ENCODE data around the gene MISP. TPM values are rescaled to one million over a fixed set of nuclear protein-coding genes. Genes with fewer than 3 reads are reported as not detected.
A peak's percentile ranks its signal among the peaks of the same experiment; 100 is the strongest.

The MISP gene
- polyA plus RNA-seq, 3 donors from 2014 or later, result not detected

DNA sequence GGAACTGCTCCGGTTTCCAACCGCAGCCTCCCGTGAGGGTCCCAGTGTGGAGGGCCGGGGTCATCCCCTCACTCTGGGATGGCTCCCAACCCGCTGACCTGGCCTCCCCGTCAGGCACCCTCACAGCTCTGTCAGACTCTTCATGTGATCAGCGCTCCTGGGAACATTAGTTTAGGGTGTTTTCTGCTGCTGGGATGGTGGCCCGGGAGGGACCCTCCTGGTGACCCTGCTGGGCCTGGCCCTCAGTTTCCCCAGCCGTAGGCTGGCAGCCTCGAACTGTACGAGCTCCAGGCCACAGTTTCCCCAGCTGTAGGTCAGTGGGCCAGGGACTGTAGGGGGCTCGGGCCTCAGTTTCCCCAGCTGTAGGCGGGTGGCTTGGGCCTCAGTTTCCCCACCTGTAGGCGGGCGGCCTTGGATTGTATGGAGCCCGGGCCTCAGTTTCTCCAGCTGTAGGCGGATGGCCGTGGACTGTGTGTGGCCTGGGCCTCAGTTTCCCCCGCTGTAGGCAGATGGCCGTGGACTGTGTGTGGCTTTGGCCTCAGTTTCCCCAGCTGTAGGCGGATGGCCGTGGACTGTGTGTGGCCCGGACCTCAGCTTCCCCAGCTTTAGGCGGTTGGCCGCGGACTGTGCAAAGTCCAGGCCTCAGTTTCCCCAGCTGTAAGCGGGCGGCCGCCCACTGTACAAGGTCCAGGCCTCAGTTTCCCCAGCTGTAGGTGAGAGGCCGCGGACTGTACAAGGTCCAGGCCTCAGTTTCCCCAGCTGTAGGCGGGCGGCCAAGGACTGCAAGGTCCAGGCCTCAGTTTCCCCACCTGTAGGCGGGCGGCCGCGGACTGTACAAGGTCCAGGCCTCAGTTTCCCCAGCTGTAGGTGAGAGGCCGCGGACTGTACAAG is 45.0 kb downstream of the MISP start:
- DNase-seq, result no peak
- peak overlapping the region in 1 of 5 donors; percentile 17 for H3K4me3 Mint-ChIP-seq
- H3K36me3 Mint-ChIP-seq, result peaks cover 0 to 3% (median 0%) of the 10 kb centered on the region in 3 donors
- peaks cover 26 to 29% of the 10 kb centered on the region in 2 donors for H3K4me1 Mint-ChIP-seq
- H3K27me3 Mint-ChIP-seq (ENCODE audit: low read depth in 3 of 3), result peaks cover 10 to 23% (median 22%) of the 10 kb centered on the region in 3 donors
- no peaks in the 10 kb centered on the region for H3K9me3 Mint-ChIP-seq
- H3K27ac Mint-ChIP-seq, result no peak overlapping the region

DNA sequence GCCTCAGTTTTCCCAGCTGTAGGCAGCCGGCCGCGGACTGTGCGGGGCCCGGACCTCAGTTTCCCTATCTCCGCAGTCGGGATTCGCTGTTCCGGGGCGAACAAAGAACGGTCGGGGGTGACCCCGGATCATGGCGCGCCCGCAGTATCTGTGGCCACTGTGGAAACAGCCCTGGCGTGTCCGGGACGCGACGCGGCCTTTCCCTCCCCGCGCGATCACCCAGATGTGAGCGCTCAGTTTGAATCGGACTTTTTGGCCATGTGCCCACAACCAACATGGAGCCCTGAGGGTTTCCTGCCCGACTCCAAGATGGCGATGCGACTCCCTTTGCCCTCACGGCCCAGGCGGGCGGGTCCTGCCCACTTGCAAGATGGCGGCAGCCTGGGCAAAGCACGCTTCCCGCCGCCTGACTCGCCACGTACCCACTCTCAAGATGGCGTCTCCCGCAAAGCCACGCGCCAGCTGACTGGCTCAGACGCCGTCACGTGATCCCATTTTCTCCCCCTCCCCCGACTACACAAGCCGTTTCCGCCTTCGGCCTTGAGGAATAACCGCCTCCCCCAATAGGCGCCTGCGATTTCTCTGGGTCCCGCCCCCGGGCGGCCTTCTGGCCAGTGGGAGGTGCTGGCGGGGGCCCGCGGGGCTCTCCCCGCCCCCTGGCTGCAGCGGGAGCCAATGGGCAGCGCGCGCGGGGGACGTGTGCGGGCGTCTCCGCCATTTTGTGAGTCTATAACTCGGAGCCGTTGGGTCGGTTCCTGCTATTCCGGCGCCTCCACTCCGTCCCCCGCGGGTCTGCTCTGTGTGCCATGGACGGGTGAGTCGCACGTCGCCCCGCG is 46.0 kb downstream of the MISP start, which contains the start of gene PTBP1:
Gene PTBP1, plus strand, starts transcription at position 761 of the 836 bp plus-strand sequence. Its CDS starts 46 bp downstream, at position 807.
- Mint-ChIP-seq H3K4me3 (peak within 1 kb of the TSS; percentile 91 to 97 (median 95)), H3K36me3 (peaks cover 0 to 3% (median 0%) of the 10 kb centered on the region in 3 donors), H3K27me3 (ENCODE audit: low read depth in 3 of 3) (peaks cover 10 to 26% (median 25%) of the 10 kb centered on the region in 3 donors), H3K27ac (peak within 1 kb of the TSS; percentile 79 to 93 (median 90)), H3K9me3 (no peaks in the 10 kb centered on the region), H3K4me1 (peaks cover 34 to 39% of the 10 kb centered on the region in 2 donors)
- DNase-seq, result peak; percentile 100

DNA sequence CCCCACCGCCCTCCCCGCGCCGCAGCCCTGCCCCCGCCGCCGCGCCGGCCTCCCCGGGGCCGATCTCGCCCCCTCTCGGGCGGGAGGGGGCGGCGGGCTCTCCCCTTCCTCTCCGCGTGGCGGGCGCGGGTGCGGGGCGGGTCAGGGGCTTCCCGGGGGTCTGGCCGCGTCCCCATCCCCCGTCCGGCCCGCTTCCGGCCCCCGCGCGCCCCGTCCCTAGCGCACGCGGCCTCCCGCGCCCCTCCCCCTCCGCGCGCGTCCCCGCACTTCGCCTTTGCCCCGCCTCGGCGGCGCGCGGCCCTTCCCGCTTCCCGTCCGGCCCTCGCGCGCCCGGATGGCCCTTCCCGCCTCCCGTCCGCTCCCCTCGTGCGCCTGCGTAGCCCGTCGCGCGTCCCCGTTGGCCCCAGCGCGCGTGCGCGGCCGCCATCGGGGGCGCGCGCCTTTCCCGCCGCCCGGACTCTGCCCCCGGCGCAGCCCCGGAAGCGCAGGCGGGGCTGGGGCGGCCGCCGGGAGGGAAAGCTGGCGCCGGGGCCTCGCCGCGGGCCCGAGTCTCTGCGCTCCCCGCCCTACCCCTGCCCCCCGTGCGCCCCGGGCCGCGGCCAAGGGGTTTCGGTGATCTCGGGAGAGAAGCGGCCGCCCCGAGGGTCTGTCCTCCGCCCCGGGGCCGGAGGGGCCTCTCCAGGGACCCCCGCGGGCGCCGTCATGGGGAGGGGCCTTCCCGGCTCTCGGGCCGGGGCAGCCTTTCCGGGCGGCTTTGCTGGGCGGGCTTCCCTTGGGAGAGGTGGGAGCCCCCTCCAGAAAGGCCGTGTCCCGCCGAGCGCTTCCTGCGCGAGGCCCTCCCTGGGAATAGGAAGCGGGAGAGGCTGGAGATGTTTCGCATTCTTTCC is 46.9 kb downstream of the MISP start:
- Mint-ChIP-seq H3K9me3 (no peaks in the 10 kb centered on the region), H3K36me3 (peaks cover 0 to 3% (median 0%) of the 10 kb centered on the region in 3 donors), H3K27me3 (ENCODE audit: low read depth in 3 of 3) (peaks cover 15 to 28% (median 27%) of the 10 kb centered on the region in 3 donors)

DNA sequence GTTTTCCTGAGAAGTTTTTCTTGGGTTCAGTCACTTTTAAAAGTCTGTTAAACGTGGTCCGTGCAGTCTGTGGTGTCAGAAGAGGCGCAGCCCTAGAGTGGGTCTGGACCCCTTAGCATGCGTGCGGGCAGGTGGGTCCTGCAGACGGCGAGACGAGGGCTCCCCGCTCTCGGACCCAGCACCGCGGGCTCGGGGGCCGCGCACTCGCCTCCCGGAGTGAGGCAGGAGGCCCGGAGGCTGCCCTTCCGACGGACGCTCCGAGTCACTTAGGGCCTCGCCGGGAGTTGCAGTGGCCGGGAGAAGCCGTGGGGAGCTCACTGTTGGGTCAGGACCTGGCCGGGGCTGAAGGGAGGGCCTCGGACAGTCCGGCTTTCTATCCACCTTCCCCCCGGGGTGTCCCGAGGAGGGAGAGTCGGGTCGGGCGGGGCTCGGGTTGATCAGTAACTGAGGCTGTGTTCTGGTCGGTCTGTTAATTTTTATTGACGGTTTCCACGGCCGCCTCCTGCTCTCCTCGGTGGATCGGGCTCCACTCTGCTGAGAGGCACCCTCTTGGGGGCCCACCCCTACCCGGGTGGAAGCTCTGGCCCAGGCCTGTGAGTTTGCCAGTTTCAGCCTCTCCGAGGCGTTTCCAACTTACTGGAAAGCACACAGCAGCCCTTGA is 47.6 kb downstream of the MISP start:
- Mint-ChIP-seq H3K9me3 (no peaks in the 10 kb centered on the region), H3K4me3 (peak overlapping the region; percentile 88 to 92 (median 89)), H3K4me1 (peaks cover 46 to 54% of the 10 kb centered on the region in 2 donors), H3K27me3 (ENCODE audit: low read depth in 3 of 3) (peaks cover 17 to 29% (median 29%) of the 10 kb centered on the region in 3 donors), H3K36me3 (peaks cover 0 to 4% (median 0%) of the 10 kb centered on the region in 3 donors), H3K27ac (peak overlapping the region; percentile 79 to 93 (median 90))
- DNase-seq, result no peak

More for the DNA sequence above, 46.9 kb downstream of the MISP start:
- peak overlapping the region; percentile 79 to 93 (median 84) for H3K27ac Mint-ChIP-seq
- peak overlapping the region; percentile 90 to 95 (median 92) for H3K4me3 Mint-ChIP-seq
- DNase-seq, result peak; percentile 87 to 92 (median 91)
- peaks cover 43 to 47% of the 10 kb centered on the region in 2 donors for H3K4me1 Mint-ChIP-seq

DNA sequence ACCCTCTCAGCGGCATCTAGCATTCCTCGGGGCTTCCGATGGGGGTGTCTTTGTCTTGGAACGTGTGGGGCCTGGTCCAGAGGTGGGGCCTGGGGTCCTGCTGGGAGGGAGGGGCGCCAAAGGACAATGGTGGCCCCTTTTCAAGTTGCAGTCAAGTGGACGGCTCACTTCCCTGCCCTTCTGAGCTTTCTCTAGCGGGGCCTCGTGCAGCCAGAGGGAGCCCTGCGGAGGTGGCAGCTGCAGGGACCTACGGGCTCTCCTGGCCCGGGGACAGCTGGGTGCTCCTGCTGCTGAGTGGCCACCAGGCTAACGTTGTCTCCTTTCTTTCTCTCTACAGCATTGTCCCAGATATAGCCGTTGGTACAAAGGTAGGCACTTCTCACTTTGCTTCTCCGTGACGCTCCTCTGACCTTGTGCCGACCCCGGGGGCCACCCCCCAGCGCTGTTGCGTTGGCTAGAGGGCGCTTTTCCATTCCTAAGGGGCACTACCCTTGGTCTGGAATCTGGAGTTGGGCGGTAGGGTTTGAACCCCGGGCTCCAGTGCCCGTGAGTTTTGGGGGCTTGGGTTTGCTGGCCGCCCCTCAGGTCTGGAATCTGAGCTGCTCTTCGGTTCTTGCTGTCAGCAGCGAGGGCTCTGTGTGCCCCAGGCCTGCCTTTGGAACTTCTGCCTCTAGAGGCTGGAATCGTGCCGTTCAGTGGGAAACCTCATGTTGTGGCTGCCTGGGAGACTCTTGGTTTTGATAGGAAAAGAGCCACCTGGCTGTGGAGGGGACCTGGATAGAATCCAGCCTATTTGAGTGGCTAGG is 48.4 kb downstream of the MISP start:
- Mint-ChIP-seq H3K4me3 (peak overlapping the region; percentile 85 to 92 (median 89)), H3K27me3 (ENCODE audit: low read depth in 3 of 3) (peaks cover 22 to 32% (median 30%) of the 10 kb centered on the region in 3 donors), H3K36me3 (peaks cover 0 to 7% (median 0%) of the 10 kb centered on the region in 3 donors), H3K4me1 (peaks cover 47 to 57% of the 10 kb centered on the region in 2 donors), H3K27ac (peak overlapping the region; percentile 79 to 92 (median 86)), H3K9me3 (no peaks in the 10 kb centered on the region)
- DNase-seq, result no peak

DNA sequence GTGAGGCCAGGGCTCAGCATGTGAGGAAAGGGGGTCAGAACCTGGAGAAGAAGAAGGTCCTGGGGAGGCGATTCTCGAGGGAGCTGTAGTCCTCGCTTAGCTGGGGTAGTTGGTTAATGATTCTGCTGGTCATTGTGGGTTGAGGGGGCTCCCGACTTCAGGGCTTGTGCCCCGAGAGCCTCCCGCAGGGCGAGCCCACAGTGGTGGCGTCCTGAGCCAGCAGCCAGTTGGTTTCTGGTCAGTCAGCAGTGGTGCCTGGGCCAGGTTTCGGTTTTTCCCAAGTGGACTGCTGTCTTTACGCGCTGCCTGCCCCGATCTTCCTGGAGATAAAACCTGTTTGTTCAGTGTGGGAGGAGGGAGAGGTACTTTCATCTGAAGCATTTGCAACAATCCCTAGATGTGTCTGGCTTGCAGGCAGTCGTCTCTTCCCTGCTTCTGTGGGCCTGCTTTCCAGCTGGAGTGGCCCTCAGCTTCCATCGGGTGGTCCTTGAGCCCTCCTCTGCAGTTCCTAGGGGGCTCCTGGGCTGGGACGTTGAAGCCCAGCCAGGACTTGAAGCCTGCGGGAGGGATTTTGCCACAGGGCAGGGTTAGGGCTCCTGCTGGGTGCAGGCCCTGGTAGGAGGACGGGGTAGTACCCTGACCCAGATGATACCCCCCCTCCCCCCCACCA is 49.6 kb downstream of the MISP start:
- peaks cover 0 to 7% (median 0%) of the 10 kb centered on the region in 3 donors for H3K36me3 Mint-ChIP-seq
- H3K9me3 Mint-ChIP-seq, result no peaks in the 10 kb centered on the region
- peaks cover 24 to 32% (median 32%) of the 10 kb centered on the region in 3 donors for H3K27me3 Mint-ChIP-seq (ENCODE audit: low read depth in 3 of 3)
- H3K4me1 Mint-ChIP-seq, result peaks cover 49 to 57% of the 10 kb centered on the region in 2 donors
- peak overlapping the region; percentile 79 to 89 (median 85) for H3K27ac Mint-ChIP-seq
- peak overlapping the region; percentile 63 to 89 (median 66) for H3K4me3 Mint-ChIP-seq
- no peak for DNase-seq

DNA sequence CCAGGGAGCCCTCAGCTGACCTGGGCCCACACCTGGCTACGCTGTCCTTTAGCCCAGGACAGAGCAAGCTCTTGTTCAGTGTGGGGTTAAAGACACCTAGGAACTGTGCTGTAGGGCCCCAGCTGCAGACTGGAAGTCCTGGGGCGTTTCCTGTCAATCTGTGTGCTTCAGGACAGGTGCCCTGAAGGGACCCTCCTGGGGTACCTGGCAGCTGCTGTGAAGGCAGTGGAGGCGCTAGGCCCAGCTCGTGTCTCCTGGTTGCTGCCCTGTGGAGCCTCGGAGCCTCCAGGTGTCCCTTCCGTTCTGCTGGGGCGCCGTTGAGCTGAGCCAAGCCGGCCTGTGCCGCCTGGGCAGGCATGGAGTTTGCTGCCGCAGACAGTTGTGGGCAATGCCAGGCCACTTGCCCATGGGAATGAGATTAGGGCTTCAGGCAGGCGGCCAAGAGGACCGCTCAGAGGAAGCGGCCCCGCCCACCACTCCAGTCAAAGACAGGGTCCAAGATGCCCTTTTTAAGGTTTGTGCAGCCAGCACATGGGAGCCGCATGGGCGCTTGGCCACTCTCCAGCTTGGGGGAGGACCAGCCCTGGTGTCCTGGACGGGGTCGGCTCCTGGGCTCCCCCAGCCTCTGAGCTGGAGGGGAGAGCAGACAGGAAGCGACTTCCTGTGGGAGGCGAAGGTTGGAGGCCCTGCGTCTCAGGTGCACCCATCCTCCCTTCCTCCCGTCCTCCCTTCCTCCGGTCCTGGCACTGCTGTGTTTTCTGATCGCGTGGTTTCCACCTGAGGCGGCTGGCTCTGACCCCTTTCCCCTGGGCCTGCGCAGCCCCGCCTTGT is 50.3 kb downstream of the MISP start:
- peak overlapping the region in 2 of 5 donors; percentile 25 to 36 for H3K4me3 Mint-ChIP-seq
- peak overlapping the region in 3 of 6 donors; percentile 29 to 72 (median 45) for H3K27ac Mint-ChIP-seq
- H3K4me1 Mint-ChIP-seq, result peaks cover 49 to 57% of the 10 kb centered on the region in 2 donors
- H3K36me3 Mint-ChIP-seq, result peaks cover 0 to 7% (median 0%) of the 10 kb centered on the region in 3 donors
- DNase-seq, result no peak
- peaks cover 26 to 34% (median 32%) of the 10 kb centered on the region in 3 donors for H3K27me3 Mint-ChIP-seq (ENCODE audit: low read depth in 3 of 3)
- no peaks in the 10 kb centered on the region for H3K9me3 Mint-ChIP-seq

DNA sequence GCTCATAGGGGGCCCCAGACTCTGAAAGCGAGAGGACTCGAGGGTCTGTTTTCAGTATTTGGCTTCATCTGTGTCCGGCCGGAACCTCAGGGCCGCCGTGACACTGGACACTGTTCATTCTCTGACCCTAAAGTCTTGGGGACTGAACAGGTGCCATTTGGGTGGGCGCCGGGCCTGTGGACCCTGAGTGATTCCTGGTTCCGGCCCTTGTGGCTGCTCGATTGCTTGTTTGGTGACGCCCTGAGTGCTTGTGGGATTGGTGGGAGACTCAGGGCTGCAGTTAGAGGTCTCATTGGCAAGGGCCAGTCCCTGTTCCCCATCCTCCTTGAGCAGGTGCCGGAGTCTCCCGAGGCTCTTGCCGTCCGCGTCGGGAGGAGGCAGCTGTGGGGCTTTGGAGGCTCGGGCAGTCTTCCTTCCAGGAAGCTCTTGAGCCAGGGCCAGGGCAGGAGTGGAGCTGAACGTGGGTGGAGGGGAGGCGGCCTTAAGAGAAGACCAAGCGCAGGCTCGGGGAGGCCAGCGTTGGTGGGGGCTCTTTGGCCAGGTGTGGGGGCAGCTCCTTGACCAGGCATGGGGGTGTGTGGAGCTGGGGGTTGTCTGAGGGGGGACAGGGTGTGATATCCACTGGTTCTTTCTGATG is 51.1 kb downstream of the MISP start:
- Mint-ChIP-seq H3K27ac (peak overlapping the region in 3 of 6 donors; percentile 39 to 72 (median 45)), H3K4me1 (peaks cover 45 to 51% of the 10 kb centered on the region in 2 donors), H3K27me3 (ENCODE audit: low read depth in 3 of 3) (peaks cover 27 to 35% (median 28%) of the 10 kb centered on the region in 3 donors), H3K9me3 (no peaks in the 10 kb centered on the region), H3K36me3 (peaks cover 0 to 7% (median 0%) of the 10 kb centered on the region in 3 donors), H3K4me3 (peak overlapping the region in 1 of 5 donors; percentile 25)
- no peak for DNase-seq

DNA sequence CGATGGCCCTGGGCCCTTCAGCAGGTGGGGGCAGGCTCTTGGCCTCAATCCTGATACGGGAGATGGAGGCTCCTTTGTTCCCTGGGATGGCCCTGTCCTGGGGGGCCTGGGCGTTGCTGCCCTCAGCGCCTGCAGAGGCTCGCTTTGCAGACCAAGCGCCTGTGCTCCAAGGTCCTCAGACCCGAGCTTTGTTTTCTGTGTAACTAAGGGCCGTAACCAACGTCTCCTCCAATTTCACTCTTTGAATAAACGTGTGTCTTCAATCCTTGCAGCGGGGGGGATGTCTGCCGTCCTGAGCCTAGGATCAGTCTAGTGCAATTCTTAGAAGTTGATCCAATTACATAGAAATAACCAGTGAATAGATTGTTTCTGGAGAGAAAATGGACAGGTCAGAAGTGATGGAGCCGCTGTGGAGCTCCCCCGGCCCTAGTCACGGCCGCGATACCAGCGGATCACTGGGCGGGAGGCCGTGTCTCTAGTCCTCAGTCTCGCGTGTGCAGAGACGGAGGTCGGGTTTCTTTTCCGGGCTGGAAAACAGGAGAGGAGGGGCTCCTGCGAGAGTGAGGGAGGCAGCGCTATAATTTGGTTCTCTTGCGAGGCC is 51.7 kb downstream of the MISP start:
- peaks cover 29 to 39% (median 33%) of the 10 kb centered on the region in 3 donors for H3K27me3 Mint-ChIP-seq (ENCODE audit: low read depth in 3 of 3)
- H3K9me3 Mint-ChIP-seq, result no peaks in the 10 kb centered on the region
- H3K4me3 Mint-ChIP-seq, result peak overlapping the region in 2 of 5 donors; percentile 44 to 60
- peaks cover 5 to 13% (median 5%) of the 10 kb centered on the region in 3 donors for H3K36me3 Mint-ChIP-seq
- peaks cover 50 to 56% of the 10 kb centered on the region in 2 donors for H3K4me1 Mint-ChIP-seq
- no peak for DNase-seq
- peak overlapping the region in 5 of 6 donors; percentile 21 to 73 (median 37) for H3K27ac Mint-ChIP-seq

DNA sequence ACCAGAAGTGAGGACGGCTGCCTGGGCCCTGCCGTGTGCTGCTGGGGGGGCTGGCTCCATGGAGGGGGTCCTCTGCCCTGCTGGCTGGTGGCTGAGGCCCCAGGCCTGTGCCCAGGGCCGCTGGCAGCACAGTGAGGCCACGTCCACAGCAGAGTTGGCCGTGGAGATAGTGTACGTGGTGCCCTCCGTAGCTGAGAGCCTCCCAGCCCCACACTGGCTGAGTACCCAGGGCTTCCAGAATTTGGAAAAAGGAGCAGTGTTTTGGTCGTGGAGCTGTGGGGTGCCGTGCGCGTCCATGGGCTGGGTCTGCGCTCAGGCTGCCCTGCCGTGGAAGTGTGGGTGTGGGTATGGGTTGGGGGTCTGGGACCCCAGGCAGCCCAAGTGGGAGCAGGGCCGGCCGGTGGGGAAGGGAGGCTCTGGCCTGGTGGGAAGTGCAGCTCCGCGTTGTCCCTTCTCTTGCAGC is 52.2 kb downstream of the MISP start:
- Mint-ChIP-seq H3K27ac (peak overlapping the region in 1 of 6 donors; percentile 10), H3K27me3 (ENCODE audit: low read depth in 3 of 3) (peaks cover 33 to 42% (median 37%) of the 10 kb centered on the region in 3 donors), H3K4me3 (no peak overlapping the region), H3K4me1 (peaks cover 52 to 60% of the 10 kb centered on the region in 2 donors), H3K9me3 (no peaks in the 10 kb centered on the region), H3K36me3 (peaks cover 9 to 16% (median 9%) of the 10 kb centered on the region in 3 donors)
- DNase-seq, result no peak

Data from immature natural killer cell (primary cell).